NCI-H1436 treated with DMSO at 0.1 percent for 48 hours (cell line): Measurements from ENCODE around the gene NFE2L2.
"Not testable (repeated sequence)": the region's sequence is repeated elsewhere in the genome, so short reads cannot be mapped to it uniquely, and the experiment has no call there.

Experiments
- DNase-seq: peaks from one replicate; lab custom pipeline; 2025; lab: John Stamatoyannopoulos, UW

NFE2L2 gene

GRCh38 chr2:177237932-177238331, 26.6 kb downstream of the NFE2L2 start:
- no peak for DNase-seq

- no peak for DNase-seq
These were observed 28.6 kb downstream of the NFE2L2 start for GRCh38 chr2:177235855-177236437.

GRCh38 chr2:177234267-177234666, 30.3 kb downstream of the NFE2L2 start:
- no peak for DNase-seq

- no peak for DNase-seq
These were observed 32.3 kb downstream of the NFE2L2 start for GRCh38 chr2:177232098-177232704.

- no peak for DNase-seq
These were observed 33.3 kb downstream of the NFE2L2 start for GRCh38 chr2:177231270-177231669.

GRCh38 chr2:177229442-177230242, 34.9 kb downstream of the NFE2L2 start:
- DNase-seq = no peak

GRCh38 chr2:177225965-177226360, 38.6 kb downstream of the NFE2L2 start:
- no peak for DNase-seq

GRCh38 chr2:177223436-177223835, 41.1 kb downstream of the NFE2L2 start:
- not testable (repeated sequence) for DNase-seq

- DNase-seq = no peak
These were observed 42.6 kb downstream of the NFE2L2 start for GRCh38 chr2:177221970-177222369.

GRCh38 chr2:177221534-177221933, 43.0 kb downstream of the NFE2L2 start:
- DNase-seq = no peak

GRCh38 chr2:177219787-177220186, 44.7 kb downstream of the NFE2L2 start:
- DNase-seq = not testable (repeated sequence)

- no peak for DNase-seq
These were observed 47.2 kb downstream of the NFE2L2 start for GRCh38 chr2:177217247-177217843.

GRCh38 chr2:177212891-177213856, 51.4 kb downstream of the NFE2L2 start:
- DNase-seq = no peak

GRCh38 chr2:177212106-177212890, 52.2 kb downstream of the NFE2L2 start, which contains the start of gene HNRNPA3:
Gene HNRNPA3 (plus strand): TSS chr2:177212794. CDS start chr2:177212800, 6 bp downstream.
- DNase-seq = peak; percentile 90

- DNase-seq = no peak
These were observed 52.9 kb downstream of the NFE2L2 start for GRCh38 chr2:177211576-177212105.

- no peak for DNase-seq
These were observed 53.4 kb downstream of the NFE2L2 start for GRCh38 chr2:177211169-177211568.

- no peak for DNase-seq
These were observed 57.4 kb downstream of the NFE2L2 start for GRCh38 chr2:177207101-177207500.

- no peak for DNase-seq
These were observed 60.1 kb downstream of the NFE2L2 start for GRCh38 chr2:177204417-177204816.

GRCh38 chr2:177201919-177202346, 62.6 kb downstream of the NFE2L2 start:
- DNase-seq = no peak

GRCh38 chr2:177200419-177200818, 64.1 kb downstream of the NFE2L2 start:
- not testable (repeated sequence) for DNase-seq
